PC-3 (cell line): ENCODE data around the gene ADORA2B.

ENCODE experiments used
- EZH2 ChIP-seq: fragments of 300-600 bp; sonication (generic); IDR thresholded peaks from one replicate; pipeline ENCODE4 v1.6.1; 2017; ENCODE audit warnings: antibody characterized with exemption, mild to moderate bottlenecking, low read length; ENCODE audit not compliant: unreplicated experiment
- EZH2phosphoT487 ChIP-seq: fragments of 300-600 bp; sonication (generic); IDR thresholded peaks from 2 replicates; pipeline ENCODE4 v1.6.1; 2018; ENCODE audit warnings: mild to moderate bottlenecking, antibody characterized with exemption, low read length, borderline replicate concordance
- TF ChIP-seq, protein P1 (sequence below): fragments of 300-600 bp; sonication (generic); conservative IDR thresholded peaks from 2 replicates; pipeline ENCODE4 v1.5.1; 2017; ENCODE audit warnings: antibody characterized with exemption, low read depth, mild to moderate bottlenecking, low read length

DNA sequence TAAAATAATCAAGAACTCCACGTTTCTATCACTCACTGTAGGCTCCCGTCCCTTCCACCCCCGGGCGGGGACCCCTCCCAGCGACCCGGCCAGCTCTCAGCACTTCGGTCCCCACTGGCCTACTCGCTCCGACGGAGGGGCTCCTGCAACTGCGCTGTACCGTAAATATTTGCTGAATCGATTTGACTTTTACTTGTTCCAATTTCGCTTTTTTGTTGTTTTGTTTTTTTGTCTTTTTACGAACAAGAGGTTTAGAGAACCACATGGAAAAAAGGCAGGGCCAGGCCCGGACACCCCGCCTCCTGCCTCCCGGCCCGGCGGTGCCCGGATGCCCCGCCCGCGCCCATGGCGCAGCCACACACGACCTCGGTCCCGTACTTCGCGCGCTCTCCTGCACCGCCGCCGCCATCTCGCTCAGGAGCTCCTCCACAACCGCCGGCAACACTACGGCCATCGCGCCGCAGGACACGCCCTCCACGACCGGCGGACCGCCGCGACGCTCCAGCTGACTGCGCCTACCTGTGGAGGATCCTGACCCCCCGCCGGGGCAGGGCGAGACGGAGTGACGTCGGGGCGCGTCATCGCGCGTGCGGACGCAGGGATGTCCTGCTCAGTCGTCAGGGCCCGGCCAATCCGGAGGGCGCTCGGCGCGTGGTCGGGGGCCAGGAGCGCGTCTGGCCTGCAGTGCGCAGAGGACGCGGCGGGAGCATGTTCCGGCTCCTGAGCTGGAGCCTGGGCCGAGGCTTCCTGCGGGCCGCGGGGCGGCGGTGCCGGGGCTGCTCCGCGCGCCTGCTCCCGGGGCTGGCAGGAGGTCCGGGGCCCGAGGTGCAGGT is 54.4 kb downstream of the ADORA2B start, which contains the start of the genes TTC19 and ZSWIM7:
- TF ChIP-seq EZH2phosphoT487 (peak; percentile 99), EZH2 (no peak)
- TF ChIP-seq, protein P1, sequence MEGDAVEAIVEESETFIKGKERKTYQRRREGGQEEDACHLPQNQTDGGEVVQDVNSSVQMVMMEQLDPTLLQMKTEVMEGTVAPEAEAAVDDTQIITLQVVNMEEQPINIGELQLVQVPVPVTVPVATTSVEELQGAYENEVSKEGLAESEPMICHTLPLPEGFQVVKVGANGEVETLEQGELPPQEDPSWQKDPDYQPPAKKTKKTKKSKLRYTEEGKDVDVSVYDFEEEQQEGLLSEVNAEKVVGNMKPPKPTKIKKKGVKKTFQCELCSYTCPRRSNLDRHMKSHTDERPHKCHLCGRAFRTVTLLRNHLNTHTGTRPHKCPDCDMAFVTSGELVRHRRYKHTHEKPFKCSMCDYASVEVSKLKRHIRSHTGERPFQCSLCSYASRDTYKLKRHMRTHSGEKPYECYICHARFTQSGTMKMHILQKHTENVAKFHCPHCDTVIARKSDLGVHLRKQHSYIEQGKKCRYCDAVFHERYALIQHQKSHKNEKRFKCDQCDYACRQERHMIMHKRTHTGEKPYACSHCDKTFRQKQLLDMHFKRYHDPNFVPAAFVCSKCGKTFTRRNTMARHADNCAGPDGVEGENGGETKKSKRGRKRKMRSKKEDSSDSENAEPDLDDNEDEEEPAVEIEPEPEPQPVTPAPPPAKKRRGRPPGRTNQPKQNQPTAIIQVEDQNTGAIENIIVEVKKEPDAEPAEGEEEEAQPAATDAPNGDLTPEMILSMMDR, result no peak
